Peyer's patch (tissue), 4 donors: Measurements from ENCODE around the gene FGD3.

Source experiments
- CTCF ChIP-seq, 6 experiments: fragments of 450-650 bp in 4 of 6; fragments of 200-600 bp in 2 of 6; sonication (generic) in 1 of 6; IDR thresholded peaks; one replicate each; pipeline ENCODE4 v1.5.1; 2017 to 2019; ENCODE audit warnings: antibody characterized with exemption in 6 of 6, mild to moderate bottlenecking in 3 of 6, moderate library complexity in 1 of 6
- POLR2A ChIP-seq, 2 donors: fragments of 450-650 bp; IDR thresholded peaks; one replicate each; pipeline ENCODE4 v1.5.1; 2017; ENCODE audit warnings: antibody characterized with exemption in 2 of 2, mild to moderate bottlenecking in 2 of 2, moderate library complexity in 2 of 2

DNA sequence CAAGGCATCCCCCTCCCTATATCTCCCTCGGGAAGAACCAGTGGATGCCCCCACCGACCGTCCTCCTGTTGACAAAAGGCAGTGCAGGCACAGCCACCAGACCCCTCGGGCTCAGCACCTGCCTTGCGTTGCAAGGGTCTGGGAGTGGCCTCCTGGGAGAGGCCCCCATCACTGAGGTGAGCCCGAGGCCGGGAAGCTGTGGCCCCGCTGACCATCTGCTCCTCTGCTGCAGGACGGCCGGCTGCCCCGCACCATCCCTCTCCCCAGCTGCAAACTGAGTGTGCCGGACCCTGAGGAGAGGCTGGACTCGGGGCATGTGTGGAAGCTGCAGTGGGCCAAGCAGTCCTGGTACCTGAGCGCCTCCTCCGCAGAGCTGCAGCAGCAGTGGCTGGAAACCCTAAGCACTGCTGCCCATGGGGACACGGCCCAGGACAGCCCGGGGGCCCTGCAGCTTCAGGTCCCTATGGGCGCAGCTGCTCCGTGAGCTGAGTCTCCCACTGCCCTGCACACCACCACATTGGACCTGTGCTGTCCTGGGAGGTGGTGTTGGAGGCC lies 87.9 kb downstream of the FGD3 start:
- TF ChIP-seq POLR2A (IDR thresholded peaks at IDR 0.05) (no peak), CTCF (IDR thresholded peaks at IDR 0.05) (no peak)
